ENCODE data around the gene ADH7. TPM values are rescaled to one million over a fixed set of nuclear protein-coding genes. Genes with fewer than 3 reads are reported as not detected.

Gene ADH7
- polyA plus RNA-seq (2012; ENCODE audit: insufficient read length, low read depth), result not detected

DNA sequence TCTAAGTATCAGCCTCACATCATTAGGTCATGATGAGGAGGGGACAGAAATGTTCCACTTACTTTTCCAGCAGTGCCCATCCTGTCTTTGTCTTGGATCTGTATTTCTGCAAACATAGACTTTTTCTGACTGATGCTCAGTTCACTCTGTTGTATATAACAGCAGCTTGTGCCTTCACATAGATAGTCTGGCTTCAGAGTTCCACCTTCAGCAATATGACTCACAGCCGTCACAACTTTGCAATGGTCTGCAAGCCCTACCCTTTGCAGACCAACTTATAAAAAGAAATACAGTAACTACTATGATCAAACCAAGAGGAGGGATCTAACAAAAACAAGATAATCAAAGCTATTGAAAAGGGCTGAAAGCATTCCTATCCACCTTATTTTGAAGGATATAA lies at the start of gene ADH7:
Gene ADH7, minus strand, starts transcription at position 189 of the 400 bp plus-strand sequence. Its CDS starts 109 bp downstream, at position 80.
- TF ChIP-seq REST (IDR thresholded peaks at IDR 0.05; ENCODE audit: insufficient read depth in 1 of 2, low read depth in 2 of 2, low read length in 2 of 2) (no peak), TAF1 (IDR thresholded peaks at IDR 0.05; ENCODE audit: borderline replicate concordance, insufficient read depth, low read length) (no peak), FOXP2 (optimal IDR thresholded peaks at IDR 0.05; ENCODE audit: borderline replicate concordance, extremely low read depth, extremely low read length, insufficient read depth) (no peak), SIN3A (IDR thresholded peaks at IDR 0.05; ENCODE audit: borderline replicate concordance, insufficient read depth, low read length) (no peak), POLR2AphosphoS5 (IDR thresholded peaks at IDR 0.05; ENCODE audit: low read depth, low read length) (no peak)

- TF ChIP-seq TAF1 (IDR thresholded peaks at IDR 0.05; ENCODE audit: borderline replicate concordance, insufficient read depth, low read length) (no peak), SIN3A (IDR thresholded peaks at IDR 0.05; ENCODE audit: borderline replicate concordance, insufficient read depth, low read length) (no peak), FOXP2 (optimal IDR thresholded peaks at IDR 0.05; ENCODE audit: borderline replicate concordance, extremely low read depth, extremely low read length, insufficient read depth) (no peak), POLR2AphosphoS5 (IDR thresholded peaks at IDR 0.05; ENCODE audit: low read depth, low read length) (no peak), REST (IDR thresholded peaks at IDR 0.05; ENCODE audit: insufficient read depth in 1 of 2, low read depth in 2 of 2, low read length in 2 of 2) (no peak)
These were observed 48.5 kb upstream of the ADH7 start for GRCh38 chr4:99483636-99484035.

- TF ChIP-seq POLR2AphosphoS5 (IDR thresholded peaks at IDR 0.05; ENCODE audit: low read depth, low read length), result no peak
- TF ChIP-seq TAF1 (IDR thresholded peaks at IDR 0.05; ENCODE audit: borderline replicate concordance, insufficient read depth, low read length), result no peak
- TF ChIP-seq FOXP2 (optimal IDR thresholded peaks at IDR 0.05; ENCODE audit: borderline replicate concordance, extremely low read depth, extremely low read length, insufficient read depth), result no peak
- no peak for TF ChIP-seq REST (IDR thresholded peaks at IDR 0.05; ENCODE audit: insufficient read depth in 1 of 2, low read depth in 2 of 2, low read length in 2 of 2)
- TF ChIP-seq SIN3A (IDR thresholded peaks at IDR 0.05; ENCODE audit: borderline replicate concordance, insufficient read depth, low read length), result no peak
These were observed 38.0 kb upstream of the ADH7 start for GRCh38 chr4:99473131-99473530.

DNA sequence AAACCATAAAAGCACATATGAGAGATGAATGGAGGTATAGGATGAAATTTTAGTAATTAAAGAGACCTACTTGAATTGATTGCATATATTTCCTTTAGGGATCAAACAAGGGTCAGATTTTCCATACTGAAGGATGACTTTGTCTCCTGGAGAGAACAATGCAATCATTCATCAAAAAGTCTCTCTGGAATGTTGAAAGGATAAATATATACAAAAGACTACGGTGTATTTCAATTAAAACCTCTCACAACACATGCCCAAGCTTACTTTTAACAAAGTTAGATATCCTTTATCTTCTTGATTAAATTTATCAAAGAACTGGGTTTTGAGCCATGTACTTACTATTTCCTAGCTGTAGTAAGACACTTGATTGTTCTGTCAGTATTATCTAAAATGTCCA lies 36.8 kb upstream of the ADH7 start:
- TF ChIP-seq SIN3A (IDR thresholded peaks at IDR 0.05; ENCODE audit: borderline replicate concordance, insufficient read depth, low read length) (no peak), POLR2AphosphoS5 (IDR thresholded peaks at IDR 0.05; ENCODE audit: low read depth, low read length) (no peak), FOXP2 (optimal IDR thresholded peaks at IDR 0.05; ENCODE audit: borderline replicate concordance, extremely low read depth, extremely low read length, insufficient read depth) (no peak), REST (IDR thresholded peaks at IDR 0.05; ENCODE audit: insufficient read depth in 1 of 2, low read depth in 2 of 2, low read length in 2 of 2) (no peak), TAF1 (IDR thresholded peaks at IDR 0.05; ENCODE audit: borderline replicate concordance, insufficient read depth, low read length) (no peak)

- no peak for TF ChIP-seq TAF1 (IDR thresholded peaks at IDR 0.05; ENCODE audit: borderline replicate concordance, insufficient read depth, low read length)
- TF ChIP-seq REST (IDR thresholded peaks at IDR 0.05; ENCODE audit: insufficient read depth in 1 of 2, low read depth in 2 of 2, low read length in 2 of 2), result no peak
- no peak for TF ChIP-seq POLR2AphosphoS5 (IDR thresholded peaks at IDR 0.05; ENCODE audit: low read depth, low read length)
- TF ChIP-seq SIN3A (IDR thresholded peaks at IDR 0.05; ENCODE audit: borderline replicate concordance, insufficient read depth, low read length), result no peak
- no peak for TF ChIP-seq FOXP2 (optimal IDR thresholded peaks at IDR 0.05; ENCODE audit: borderline replicate concordance, extremely low read depth, extremely low read length, insufficient read depth)
These were observed 36.2 kb upstream of the ADH7 start for GRCh38 chr4:99471349-99471748.
